HAP-1 (cell line): Measurements from ENCODE around the gene HDAC4.

Source experiments
- DNase-seq, 2 experiments: peaks; one replicate each; pipeline ENCODE4 v3.0.0-alpha.2; 2016 to 2020; ENCODE audit warnings: low spot score in 2 of 2
- H3K27me3 ChIP-seq: fragments of 250-450 bp; sonication (Bioruptor Pico); 2 replicates; pipeline ENCODE4 v1.5.1; 2020; ENCODE audit warnings: low read depth, mild to moderate bottlenecking, moderate library complexity
- H3K36me3 ChIP-seq: fragments of 250-450 bp; sonication (Bioruptor Pico); replicated peaks from 2 replicates; pipeline ENCODE4 v1.5.1; 2020; ENCODE audit warnings: mild to moderate bottlenecking
- H3K4me1 ChIP-seq: fragments of 250-450 bp; sonication (Bioruptor Pico); 2 replicates; pipeline ENCODE4 v1.5.1; 2020; ENCODE audit warnings: mild to moderate bottlenecking
- H3K4me3 ChIP-seq: fragments of 250-450 bp; sonication (Bioruptor Pico); 2 replicates; pipeline ENCODE4 v1.5.1; 2020; ENCODE audit warnings: mild to moderate bottlenecking, moderate library complexity
- H3K9me3 ChIP-seq: fragments of 250-450 bp; sonication (Bioruptor Pico); 2 replicates; pipeline ENCODE4 v1.5.1; 2020; ENCODE audit warnings: mild to moderate bottlenecking, moderate library complexity
- in situ Hi-C: fragments of 300-500 bp; cut with MboI; formaldehyde crosslinking; loops from 3 replicates; pipeline ENCODE4 v1.14.3; 2020; ENCODE audit warnings: low sequenced_read_pairs, inconsistent platforms, mixed read lengths

The HDAC4 gene

GRCh38 chr2:239158641-239159475 lies 242.0 kb downstream of the HDAC4 start:
- no peak overlapping the region for H3K4me3 ChIP-seq
- no peaks in the 10 kb centered on the region for H3K9me3 ChIP-seq
- in situ Hi-C loops: no loop called here
- no peak for DNase-seq
- no peaks in the 10 kb centered on the region for H3K36me3 ChIP-seq
- H3K27me3 ChIP-seq: no peaks in the 10 kb centered on the region
- no peaks in the 10 kb centered on the region for H3K4me1 ChIP-seq

- no peaks in the 10 kb centered on the region for H3K4me1 ChIP-seq
- in situ Hi-C loops: no loop called here
- no peak overlapping the region for H3K4me3 ChIP-seq
- DNase-seq: peak; percentile 18 to 76
- H3K36me3 ChIP-seq: no peaks in the 10 kb centered on the region
- no peaks in the 10 kb centered on the region for H3K9me3 ChIP-seq
- H3K27me3 ChIP-seq: no peaks in the 10 kb centered on the region
Measured at GRCh38 chr2:239157771-239158170, 243.0 kb downstream of the HDAC4 start.

GRCh38 chr2:239157269-239157668 lies 243.6 kb downstream of the HDAC4 start:
- H3K4me3 ChIP-seq: no peak overlapping the region
- H3K36me3 ChIP-seq: no peaks in the 10 kb centered on the region
- DNase-seq: no peak
- no peaks in the 10 kb centered on the region for H3K27me3 ChIP-seq
- H3K9me3 ChIP-seq: no peaks in the 10 kb centered on the region
- in situ Hi-C loops: no loop called here
- H3K4me1 ChIP-seq: no peaks in the 10 kb centered on the region

- H3K27me3 ChIP-seq: no peaks in the 10 kb centered on the region
- H3K9me3 ChIP-seq: no peaks in the 10 kb centered on the region
- no peaks in the 10 kb centered on the region for H3K36me3 ChIP-seq
- no peak for DNase-seq
- no peaks in the 10 kb centered on the region for H3K4me1 ChIP-seq
- no peak overlapping the region for H3K4me3 ChIP-seq
- in situ Hi-C loops: no loop called here
Measured at GRCh38 chr2:239156516-239157265, 244.1 kb downstream of the HDAC4 start.

- Histone ChIP-seq H3K9me3 (no peaks in the 10 kb centered on the region), H3K4me1 (no peaks in the 10 kb centered on the region), H3K4me3 (no peak overlapping the region), H3K27me3 (no peaks in the 10 kb centered on the region), H3K36me3 (no peaks in the 10 kb centered on the region)
- DNase-seq: no peak
- in situ Hi-C loops: no loop called here
Measured at GRCh38 chr2:239155806-239156480, 244.9 kb downstream of the HDAC4 start.

- DNase-seq: no peak
- Histone ChIP-seq H3K9me3 (no peaks in the 10 kb centered on the region), H3K36me3 (no peaks in the 10 kb centered on the region), H3K27me3 (no peaks in the 10 kb centered on the region), H3K4me1 (no peaks in the 10 kb centered on the region), H3K4me3 (no peak overlapping the region)
- in situ Hi-C loops: no loop called here
Measured at GRCh38 chr2:239154971-239155805, 245.6 kb downstream of the HDAC4 start.

- Histone ChIP-seq H3K4me3 (no peak overlapping the region), H3K27me3 (no peaks in the 10 kb centered on the region), H3K9me3 (no peaks in the 10 kb centered on the region), H3K36me3 (no peaks in the 10 kb centered on the region), H3K4me1 (no peaks in the 10 kb centered on the region)
- DNase-seq: no peak
- in situ Hi-C loops: no loop called here
Measured at GRCh38 chr2:239153806-239154591, 246.8 kb downstream of the HDAC4 start.

GRCh38 chr2:239152916-239153305 lies 247.9 kb downstream of the HDAC4 start:
- no peak for DNase-seq
- Histone ChIP-seq H3K27me3 (no peaks in the 10 kb centered on the region), H3K36me3 (no peaks in the 10 kb centered on the region), H3K9me3 (no peaks in the 10 kb centered on the region), H3K4me3 (no peak overlapping the region), H3K4me1 (no peaks in the 10 kb centered on the region)
- in situ Hi-C loops: no loop called here

GRCh38 chr2:239152239-239152915 lies 248.4 kb downstream of the HDAC4 start:
- H3K36me3 ChIP-seq: no peaks in the 10 kb centered on the region
- in situ Hi-C loops: no loop called here
- no peaks in the 10 kb centered on the region for H3K9me3 ChIP-seq
- DNase-seq: no peak
- no peaks in the 10 kb centered on the region for H3K4me1 ChIP-seq
- H3K4me3 ChIP-seq: no peak overlapping the region
- H3K27me3 ChIP-seq: no peaks in the 10 kb centered on the region

- no peaks in the 10 kb centered on the region for H3K36me3 ChIP-seq
- H3K4me1 ChIP-seq: no peaks in the 10 kb centered on the region
- H3K4me3 ChIP-seq: no peak overlapping the region
- no peak for DNase-seq
- H3K9me3 ChIP-seq: no peaks in the 10 kb centered on the region
- in situ Hi-C loops: no loop called here
- no peaks in the 10 kb centered on the region for H3K27me3 ChIP-seq
Measured at GRCh38 chr2:239151201-239152131, 249.4 kb downstream of the HDAC4 start.

- DNase-seq: no peak
- Histone ChIP-seq H3K36me3 (no peaks in the 10 kb centered on the region), H3K27me3 (no peaks in the 10 kb centered on the region), H3K4me1 (no peaks in the 10 kb centered on the region), H3K9me3 (no peaks in the 10 kb centered on the region), H3K4me3 (no peak overlapping the region)
- in situ Hi-C loops: no loop called here
Measured at GRCh38 chr2:239150125-239151011, 250.5 kb downstream of the HDAC4 start.
